ENCODE results near the gene TRAF3IP1.

The TRAF3IP1 gene

GRCh38 chr2:238337846-238338245 is 17.5 kb downstream of the TRAF3IP1 start:
- no peak for TF ChIP-seq CTCF (IDR thresholded peaks at IDR 0.05; ENCODE audit: unreplicated experiment in 3 of 3)

GRCh38 chr2:238338710-238339394 is 18.5 kb downstream of the TRAF3IP1 start:
- no peak for TF ChIP-seq CTCF (IDR thresholded peaks at IDR 0.05; ENCODE audit: unreplicated experiment in 3 of 3)
- H3K27ac Mint-ChIP-seq: no peak overlapping the region
- no peaks in the 10 kb centered on the region for H3K9me3 Mint-ChIP-seq
- H3K27me3 Mint-ChIP-seq (ENCODE audit: low read depth): no peaks in the 10 kb centered on the region
- H3K4me1 Mint-ChIP-seq: no peaks in the 10 kb centered on the region
- peaks cover 27% of the 10 kb centered on the region for H3K36me3 Mint-ChIP-seq (ENCODE audit: low read depth)
- H3K4me3 Mint-ChIP-seq: no peak overlapping the region

More at GRCh38 chr2:238337846-238338245, 17.5 kb downstream of the TRAF3IP1 start:
- Mint-ChIP-seq H3K4me1 (no peaks in the 10 kb centered on the region), H3K36me3 (ENCODE audit: low read depth) (peaks cover 30% of the 10 kb centered on the region), H3K27me3 (ENCODE audit: low read depth) (no peaks in the 10 kb centered on the region), H3K27ac (no peak overlapping the region), H3K4me3 (no peak overlapping the region), H3K9me3 (no peaks in the 10 kb centered on the region)

- no peaks in the 10 kb centered on the region for H3K27me3 Mint-ChIP-seq (ENCODE audit: low read depth)
- H3K4me3 Mint-ChIP-seq: no peak overlapping the region
- H3K36me3 Mint-ChIP-seq (ENCODE audit: low read depth): peaks cover 25% of the 10 kb centered on the region
- TF ChIP-seq CTCF (IDR thresholded peaks at IDR 0.05; ENCODE audit: unreplicated experiment in 3 of 3): no peak
- no peaks in the 10 kb centered on the region for H3K9me3 Mint-ChIP-seq
- H3K27ac Mint-ChIP-seq: no peak overlapping the region
- no peaks in the 10 kb centered on the region for H3K4me1 Mint-ChIP-seq
Observed at GRCh38 chr2:238339395-238339780, 19.1 kb downstream of the TRAF3IP1 start.

- Mint-ChIP-seq H3K36me3 (ENCODE audit: low read depth) (peaks cover 22% of the 10 kb centered on the region), H3K27me3 (ENCODE audit: low read depth) (no peaks in the 10 kb centered on the region), H3K4me1 (no peaks in the 10 kb centered on the region), H3K9me3 (no peaks in the 10 kb centered on the region), H3K27ac (no peak overlapping the region), H3K4me3 (no peak overlapping the region)
- TF ChIP-seq CTCF (IDR thresholded peaks at IDR 0.05; ENCODE audit: unreplicated experiment in 3 of 3): no peak
Observed at GRCh38 chr2:238339814-238340213, 19.5 kb downstream of the TRAF3IP1 start.

- no peak overlapping the region for H3K27ac Mint-ChIP-seq
- H3K4me1 Mint-ChIP-seq: no peaks in the 10 kb centered on the region
- peaks cover 19% of the 10 kb centered on the region for H3K36me3 Mint-ChIP-seq (ENCODE audit: low read depth)
- H3K27me3 Mint-ChIP-seq (ENCODE audit: low read depth): no peaks in the 10 kb centered on the region
- H3K9me3 Mint-ChIP-seq: no peaks in the 10 kb centered on the region
- TF ChIP-seq CTCF (IDR thresholded peaks at IDR 0.05; ENCODE audit: unreplicated experiment in 3 of 3): no peak
- no peak overlapping the region for H3K4me3 Mint-ChIP-seq
Observed at GRCh38 chr2:238341536-238341935, 21.2 kb downstream of the TRAF3IP1 start.

GRCh38 chr2:238344035-238344434 is 23.7 kb downstream of the TRAF3IP1 start:
- Mint-ChIP-seq H3K4me1 (no peaks in the 10 kb centered on the region), H3K27me3 (ENCODE audit: low read depth) (no peaks in the 10 kb centered on the region), H3K4me3 (no peak overlapping the region), H3K9me3 (no peaks in the 10 kb centered on the region), H3K27ac (no peak overlapping the region), H3K36me3 (ENCODE audit: low read depth) (peaks cover 13% of the 10 kb centered on the region)
- TF ChIP-seq CTCF (IDR thresholded peaks at IDR 0.05; ENCODE audit: unreplicated experiment in 3 of 3): no peak
